ENCODE measurements around the gene SPO11. TPM values are rescaled to one million over a fixed set of nuclear protein-coding genes. Genes with fewer than 3 reads are reported as not detected.

SPO11 gene
- polyA plus RNA-seq, 1 donor (not counting 4 experiments of a cell fraction or from before 2014, with no cell fraction given): not detected

DNA sequence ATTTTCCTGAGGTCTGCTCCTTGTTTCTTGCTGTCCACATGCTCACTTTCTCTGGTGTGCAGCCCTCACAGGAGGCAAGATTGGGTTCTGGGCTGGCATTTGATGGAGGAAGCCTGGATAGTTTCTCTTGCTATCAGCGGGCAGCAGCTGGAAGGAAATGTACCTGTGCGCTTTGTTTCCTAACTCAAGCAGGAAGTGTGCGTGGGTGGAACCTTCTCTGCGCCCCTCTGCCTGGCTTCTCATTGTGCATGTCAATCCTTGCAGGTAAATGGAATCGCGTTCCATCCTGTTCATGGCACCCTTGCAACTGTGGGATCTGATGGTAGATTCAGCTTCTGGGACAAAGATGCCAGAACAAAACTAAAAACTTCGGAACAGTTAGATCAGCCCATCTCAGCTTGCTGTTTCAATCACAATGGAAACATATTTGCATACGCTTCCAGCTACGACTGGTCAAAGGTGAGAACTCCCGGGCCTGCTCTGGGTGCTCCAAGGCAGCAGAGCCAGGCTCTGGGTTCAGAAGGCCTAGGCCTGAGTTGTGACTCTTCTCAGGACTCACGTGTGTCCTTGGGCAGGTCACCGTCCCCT, 44.8 kb downstream of the SPO11 start:
- dilution Hi-C loops (cut with MboI; ENCODE audit: extremely low pct_ligation_motif_present, low sequenced_read_pairs): no loop called here
- FAIRE-seq (no peak), DNase-seq (ENCODE audit: low read depth, low spot score) (no peak)
- TF ChIP-seq EZH2 (IDR thresholded peaks at IDR 0.05; ENCODE audit: low read length): no peak
- TF ChIP-seq, protein P1, sequence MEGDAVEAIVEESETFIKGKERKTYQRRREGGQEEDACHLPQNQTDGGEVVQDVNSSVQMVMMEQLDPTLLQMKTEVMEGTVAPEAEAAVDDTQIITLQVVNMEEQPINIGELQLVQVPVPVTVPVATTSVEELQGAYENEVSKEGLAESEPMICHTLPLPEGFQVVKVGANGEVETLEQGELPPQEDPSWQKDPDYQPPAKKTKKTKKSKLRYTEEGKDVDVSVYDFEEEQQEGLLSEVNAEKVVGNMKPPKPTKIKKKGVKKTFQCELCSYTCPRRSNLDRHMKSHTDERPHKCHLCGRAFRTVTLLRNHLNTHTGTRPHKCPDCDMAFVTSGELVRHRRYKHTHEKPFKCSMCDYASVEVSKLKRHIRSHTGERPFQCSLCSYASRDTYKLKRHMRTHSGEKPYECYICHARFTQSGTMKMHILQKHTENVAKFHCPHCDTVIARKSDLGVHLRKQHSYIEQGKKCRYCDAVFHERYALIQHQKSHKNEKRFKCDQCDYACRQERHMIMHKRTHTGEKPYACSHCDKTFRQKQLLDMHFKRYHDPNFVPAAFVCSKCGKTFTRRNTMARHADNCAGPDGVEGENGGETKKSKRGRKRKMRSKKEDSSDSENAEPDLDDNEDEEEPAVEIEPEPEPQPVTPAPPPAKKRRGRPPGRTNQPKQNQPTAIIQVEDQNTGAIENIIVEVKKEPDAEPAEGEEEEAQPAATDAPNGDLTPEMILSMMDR (optimal IDR thresholded peaks at IDR 0.05 in 1 of 3, IDR thresholded peaks at IDR 0.05 in 1 of 3, conservative IDR thresholded peaks at IDR 0.05 in 1 of 3; ENCODE audit: extremely low read depth in 1 of 3, insufficient read depth in 2 of 3, low read length in 3 of 3): no peak
- Histone ChIP-seq H3K4me3 (ENCODE audit: control insufficient read depth in 2 of 3, extremely low read depth in 1 of 3, insufficient read depth in 2 of 3, low read depth in 1 of 3, low read length in 3 of 3) (no peak overlapping the region), H3K9ac (ENCODE audit: control insufficient read depth, extremely low read depth, insufficient read depth, low read length) (no peak overlapping the region), H3K79me2 (ENCODE audit: control insufficient read depth, insufficient read depth, low read length) (no peaks in the 10 kb centered on the region), H3K27ac (ENCODE audit: control insufficient read depth, insufficient read depth, low read length) (no peak overlapping the region), H4K20me1 (ENCODE audit: control insufficient read depth, extremely low read depth, insufficient read depth, low read length) (no peaks in the 10 kb centered on the region), H2AFZ (ENCODE audit: control insufficient read depth, low read length) (no peak overlapping the region), H3K9me1 (ENCODE audit: control insufficient read depth, extremely low read depth, insufficient read depth, low read length) (no peaks in the 10 kb centered on the region), H3K36me3 (ENCODE audit: control insufficient read depth in 2 of 2, extremely low read depth in 1 of 2, insufficient read depth in 2 of 2, low read length in 2 of 2) (peaks cover 50 to 57% of the 10 kb centered on the region in 2 experiments), H3K27me3 (ENCODE audit: control insufficient read depth, extremely low read depth, insufficient read depth, low read length) (no peaks in the 10 kb centered on the region), H3K4me2 (ENCODE audit: control insufficient read depth, extremely low read depth, insufficient read depth, low read depth, low read length) (no peak overlapping the region), H3K9me3 (ENCODE audit: control insufficient read depth, low read depth, low read length) (no peaks in the 10 kb centered on the region), H3K4me1 (ENCODE audit: control insufficient read depth, extremely low read depth, insufficient read depth, low read length) (no peaks in the 10 kb centered on the region)

DNA sequence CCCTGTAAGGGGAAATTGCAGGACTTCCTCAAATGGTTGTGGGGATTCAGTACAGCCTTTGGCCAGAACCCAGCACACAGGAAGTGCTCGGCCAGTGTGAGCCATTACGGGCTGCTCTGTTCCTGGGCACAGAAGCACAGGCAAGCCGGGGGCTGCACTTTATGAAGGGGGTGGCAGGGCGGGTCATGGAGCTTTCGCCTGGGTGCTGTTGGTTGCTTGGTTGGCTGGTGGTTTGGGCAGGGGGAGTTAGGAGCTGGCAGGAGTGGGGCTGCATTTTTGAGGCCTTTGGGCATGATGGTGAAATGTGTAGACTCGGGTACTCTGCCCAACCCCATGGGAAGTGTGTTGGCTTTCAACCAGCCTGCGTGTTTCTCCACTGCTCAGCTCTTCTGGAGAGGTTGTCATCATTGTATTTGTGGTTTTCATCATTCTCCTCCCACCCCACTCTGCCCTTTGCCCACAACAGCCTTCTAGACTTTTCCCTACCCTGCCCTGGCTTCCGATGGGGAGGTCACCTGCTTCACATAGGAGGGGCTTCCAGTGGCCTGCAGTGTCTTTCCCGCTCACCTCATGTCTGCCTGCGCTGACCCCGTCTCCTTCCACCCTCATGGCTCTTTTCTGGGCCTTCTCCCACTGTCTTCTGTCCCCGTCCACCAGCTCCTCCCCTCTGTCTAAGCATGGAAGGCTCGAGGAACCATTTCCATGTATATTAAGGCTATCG, 45.5 kb downstream of the SPO11 start:
- dilution Hi-C loops (cut with MboI; ENCODE audit: extremely low pct_ligation_motif_present, low sequenced_read_pairs): no loop called here
- peaks cover 43 to 53% of the 10 kb centered on the region in 2 experiments for H3K36me3 ChIP-seq (ENCODE audit: control insufficient read depth in 2 of 2, extremely low read depth in 1 of 2, insufficient read depth in 2 of 2, low read length in 2 of 2)
- TF ChIP-seq, protein P1 (optimal IDR thresholded peaks at IDR 0.05 in 1 of 3, IDR thresholded peaks at IDR 0.05 in 1 of 3, conservative IDR thresholded peaks at IDR 0.05 in 1 of 3; ENCODE audit: extremely low read depth in 1 of 3, insufficient read depth in 2 of 3, low read length in 3 of 3): no peak

More for the DNA sequence above, 45.5 kb downstream of the SPO11 start:
- Histone ChIP-seq H2AFZ (ENCODE audit: control insufficient read depth, low read length) (no peak overlapping the region), H3K27me3 (ENCODE audit: control insufficient read depth, extremely low read depth, insufficient read depth, low read length) (no peaks in the 10 kb centered on the region), H3K4me1 (ENCODE audit: control insufficient read depth, extremely low read depth, insufficient read depth, low read length) (no peaks in the 10 kb centered on the region), H3K4me2 (ENCODE audit: control insufficient read depth, extremely low read depth, insufficient read depth, low read depth, low read length) (no peak overlapping the region), H3K79me2 (ENCODE audit: control insufficient read depth, insufficient read depth, low read length) (no peaks in the 10 kb centered on the region), H3K27ac (ENCODE audit: control insufficient read depth, insufficient read depth, low read length) (no peak overlapping the region), H3K9me3 (ENCODE audit: control insufficient read depth, low read depth, low read length) (no peaks in the 10 kb centered on the region), H3K9me1 (ENCODE audit: control insufficient read depth, extremely low read depth, insufficient read depth, low read length) (no peaks in the 10 kb centered on the region), H3K9ac (ENCODE audit: control insufficient read depth, extremely low read depth, insufficient read depth, low read length) (no peak overlapping the region), H3K4me3 (ENCODE audit: control insufficient read depth in 2 of 3, extremely low read depth in 1 of 3, insufficient read depth in 2 of 3, low read depth in 1 of 3, low read length in 3 of 3) (no peak overlapping the region), H4K20me1 (ENCODE audit: control insufficient read depth, extremely low read depth, insufficient read depth, low read length) (no peaks in the 10 kb centered on the region)
- DNase-seq (ENCODE audit: low read depth, low spot score) (no peak), FAIRE-seq (no peak)
